K562 (cell line): ENCODE measurements around the gene CYB561A3. TPM values are rescaled to one million over a fixed set of nuclear protein-coding genes. Genes with fewer than 3 reads are reported as not detected.
A peak's percentile ranks its signal among the peaks of the same experiment; 100 is the strongest.

Experiments used
- ARID2 ChIP-seq: fragments of 450-650 bp; IDR thresholded peaks from 2 replicates; pipeline ENCODE4 v1.6.1; 2017; ENCODE audit warnings: antibody characterized with exemption, mild to moderate bottlenecking
- ATF3 ChIP-seq, 2 experiments: fragments of 450-650 bp in 1 of 2; sonication (generic) in 1 of 2; formaldehyde crosslinking in 1 of 2; IDR thresholded peaks in 1 of 2; conservative IDR thresholded peaks in 1 of 2; 2 replicates each; pipeline versions ENCODE4 v1.6.1 to v1.8.1; 2016 to 2023; ENCODE audit warnings: mild to moderate bottlenecking in 2 of 2, moderate library complexity in 2 of 2, inconsistent platforms in 1 of 2, missing genetic modification reagents in 1 of 2
- ESRRA ChIP-seq: fragments of 450-650 bp; IDR thresholded peaks from 2 replicates; pipeline ENCODE4 v1.6.1; 2014; ENCODE audit warnings: low read depth, mild to moderate bottlenecking, moderate library complexity, borderline replicate concordance
- HCFC1 ChIP-seq: IDR thresholded peaks from 2 replicates; pipeline ENCODE4 v1.6.1; 2012; ENCODE audit warnings: low read depth, low read length, improper control_type of control experiment
- JUND ChIP-seq, 2 experiments: IDR thresholded peaks; 2 replicates in 1 of 2; 3 replicates in 1 of 2; pipeline ENCODE4 v1.6.1; 2011; ENCODE audit warnings: borderline replicate concordance in 2 of 2, low read depth in 2 of 2, low read length in 2 of 2, improper control_type of control experiment in 1 of 2, missing biosample characterization in 1 of 2, missing genetic modification characterization in 1 of 2, missing genetic modification reagents in 1 of 2
- LARP7 ChIP-seq: fragments of 450-650 bp; IDR thresholded peaks from 2 replicates; pipeline ENCODE4 v1.6.1; 2016
- NFYB ChIP-seq: IDR thresholded peaks from 2 replicates; pipeline ENCODE4 v1.6.1; 2011; ENCODE audit warnings: mild to moderate bottlenecking, moderate library complexity; ENCODE audit not compliant: insufficient read length; ENCODE audit errors: extremely low read depth
- RBM22 ChIP-seq: fragments of 200-400 bp; formaldehyde crosslinking; IDR thresholded peaks from 2 replicates; pipeline ENCODE4 v1.6.1; 2018; ENCODE audit warnings: low read length, low read depth; ENCODE audit not compliant: poor library complexity, severe bottlenecking
- RNF219 ChIP-seq: fragments of 250-450 bp; sonication (Bioruptor Pico); IDR thresholded peaks from 2 replicates; pipeline ENCODE4 v1.5.0; 2022; ENCODE audit warnings: mild to moderate bottlenecking
- SIX5 ChIP-seq, 2 experiments: IDR thresholded peaks; 2 replicates each; pipeline ENCODE4 v1.6.1; 2011; ENCODE audit warnings: low read length in 2 of 2, borderline replicate concordance in 1 of 2, low read depth in 1 of 2, mild to moderate bottlenecking in 1 of 2, moderate library complexity in 1 of 2; ENCODE audit not compliant: insufficient read depth in 1 of 2
- SMARCC2 ChIP-seq: fragments of 450-650 bp; IDR thresholded peaks from 2 replicates; pipeline ENCODE4 v1.6.1; 2017; ENCODE audit warnings: antibody characterized with exemption, moderate library complexity, mild to moderate bottlenecking, low read depth
- UBTF ChIP-seq, 2 experiments: IDR thresholded peaks; 2 replicates each; pipeline ENCODE4 v1.6.1; 2012; ENCODE audit warnings: improper control_type of control experiment in 2 of 2, low read depth in 2 of 2, low read length in 2 of 2, borderline replicate concordance in 1 of 2
- WHSC1 ChIP-seq: IDR thresholded peaks from one replicate; pipeline ENCODE4 v1.6.1; 2012; ENCODE audit warnings: low read length, control low read depth, inconsistent platforms
- ZNF121 ChIP-seq: sonication (generic); formaldehyde crosslinking; conservative IDR thresholded peaks from 2 replicates; pipeline ENCODE4 v1.8.0; 2022; ENCODE audit warnings: missing genetic modification reagents
- polyA plus RNA-seq, 8 experiments: library from polyadenylated mRNA; depleted of rRNA in 4 of 8; stranded (reverse) in 5 of 8; unstranded in 3 of 8; fragments of >200 nt; fragmentation: Nextera tagmentation in 2 of 8; fragmentation: Illumina TruSeq in 1 of 8; extraction: Ambion mirVana in 2 of 8; extraction: Trizol in 1 of 8; gene quantifications; 2 replicates each; pipeline versions ENCODE4 v1.2.1 to v1.2.3, GENCODE V29; 2011 to 2014; ENCODE audit warnings: inconsistent platforms in 1 of 8, missing spikeins in 1 of 8
- total RNA-seq, 7 experiments: library from RNA; depleted of rRNA in 6 of 7; stranded (reverse); fragments of >200 nt in 6 of 7; fragmentation: Illumina TruSeq in 2 of 7; extraction: Trizol in 2 of 7; gene quantifications; 2 replicates each; pipeline versions ENCODE4 v1.2.1 to v1.2.3, GENCODE V29; 2011 to 2021; ENCODE audit warnings: low replicate concordance in 1 of 7
- TF ChIP-seq, protein P1 (sequence below), 2 experiments: fragments of 250-450 bp in 1 of 2; fragments of 450-650 bp in 1 of 2; sonication (Bioruptor Pico) in 1 of 2; IDR thresholded peaks; 2 replicates each; pipeline versions ENCODE4 v1.6.1 to v1.8.0; 2016 to 2021; ENCODE audit warnings: mild to moderate bottlenecking in 2 of 2, moderate library complexity in 2 of 2, missing compliant biosample characterization in 1 of 2, missing genetic modification characterization in 1 of 2
- TF ChIP-seq, protein P2 (sequence below): fragments of 250-450 bp; sonication (Bioruptor Pico); IDR thresholded peaks from 2 replicates; pipeline ENCODE4 v1.5.0; 2021

The CYB561A3 gene
- total and polyA plus RNA-seq, 9 of the 15 experiments (the other 6 are each of a cell fraction or from before 2014, with no cell fraction given) = 29.2 to 78.9 (median 37.9) TPM

- TF ChIP-seq RNF219 (CRISPR knock-in tag) = no peak
- peak; percentile 53 for TF ChIP-seq ESRRA
- peak; percentile 9; the same call in 1 of the 2 replicates for TF ChIP-seq JUND (IDR thresholded peaks at IDR 0.05; ENCODE audit: borderline replicate concordance, low read depth, low read length)
- no peak for TF ChIP-seq JUND (tag; IDR thresholded peaks at IDR 0.05; ENCODE audit: borderline replicate concordance, low read depth, low read length)
- no peak for TF ChIP-seq ARID2
- TF ChIP-seq, protein P1, sequence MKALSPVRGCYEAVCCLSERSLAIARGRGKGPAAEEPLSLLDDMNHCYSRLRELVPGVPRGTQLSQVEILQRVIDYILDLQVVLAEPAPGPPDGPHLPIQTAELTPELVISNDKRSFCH (CRISPR knock-in tag; IDR thresholded peaks at IDR 0.05) = no peak
- TF ChIP-seq, protein P1 (tag; IDR thresholded peaks at IDR 0.05) = no peak
- TF ChIP-seq SIX5 (IDR thresholded peaks at IDR 0.05; ENCODE audit: borderline replicate concordance in 1 of 2, insufficient read depth in 1 of 2, low read depth in 1 of 2, low read length in 2 of 2) = no peak
- TF ChIP-seq, protein P2, sequence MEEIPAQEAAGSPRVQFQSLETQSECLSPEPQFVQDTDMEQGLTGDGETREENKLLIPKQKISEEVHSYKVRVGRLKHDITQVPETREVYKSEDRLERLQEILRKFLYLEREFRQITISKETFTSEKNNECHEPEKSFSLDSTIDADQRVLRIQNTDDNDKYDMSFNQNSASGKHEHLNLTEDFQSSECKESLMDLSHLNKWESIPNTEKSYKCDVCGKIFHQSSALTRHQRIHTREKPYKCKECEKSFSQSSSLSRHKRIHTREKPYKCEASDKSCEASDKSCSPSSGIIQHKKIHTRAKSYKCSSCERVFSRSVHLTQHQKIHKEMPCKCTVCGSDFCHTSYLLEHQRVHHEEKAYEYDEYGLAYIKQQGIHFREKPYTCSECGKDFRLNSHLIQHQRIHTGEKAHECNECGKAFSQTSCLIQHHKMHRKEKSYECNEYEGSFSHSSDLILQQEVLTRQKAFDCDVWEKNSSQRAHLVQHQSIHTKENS (CRISPR knock-in tag) = no peak
- TF ChIP-seq WHSC1 = no peak
- no peak for TF ChIP-seq NFYB
- no peak for TF ChIP-seq RBM22
- no peak for TF ChIP-seq LARP7
- TF ChIP-seq ATF3 (IDR thresholded peaks at IDR 0.05) = peak; percentile 40; the same call in 1 of the 2 replicates
- TF ChIP-seq ATF3 (CRISPR knock-in tag; conservative IDR thresholded peaks at IDR 0.05) = no peak
- no peak for TF ChIP-seq ZNF121 (CRISPR knock-in tag)
- no peak for TF ChIP-seq UBTF (IDR thresholded peaks at IDR 0.05; ENCODE audit: borderline replicate concordance in 1 of 2, low read depth in 2 of 2, low read length in 2 of 2)
- TF ChIP-seq HCFC1 = no peak
- no peak for TF ChIP-seq SMARCC2
Observed at GRCh38 chr11:61327669-61328071, 34.0 kb downstream of the CYB561A3 start (continued).
